Nephron progenitor cell (in vitro differentiated cells): ENCODE measurements around the gene SEMA6D.

Experiments used
- DNase-seq: peaks from one replicate; pipeline ENCODE4 v3.0.0; 2021
- H3K27ac Mint-ChIP-seq: 2 replicates; pipeline ENCODE4 v1.8.0; 2021; ENCODE audit warnings: mild to moderate bottlenecking, moderate library complexity, mixed read lengths
- H3K27me3 Mint-ChIP-seq: 2 replicates; pipeline ENCODE4 v1.8.0; 2021; ENCODE audit warnings: mild to moderate bottlenecking, low read depth, mixed read lengths; ENCODE audit not compliant: poor library complexity
- H3K36me3 Mint-ChIP-seq: 2 replicates; pipeline ENCODE4 v1.8.0; 2021; ENCODE audit warnings: low read depth, mixed read lengths
- H3K4me1 Mint-ChIP-seq: 2 replicates; pipeline ENCODE4 v1.8.0; 2021; ENCODE audit warnings: mixed read lengths
- H3K4me3 Mint-ChIP-seq: 2 replicates; pipeline ENCODE4 v1.8.0; 2021; ENCODE audit warnings: mild to moderate bottlenecking, moderate library complexity, mixed read lengths
- H3K9me3 Mint-ChIP-seq: 2 replicates; pipeline ENCODE4 v1.8.0; 2021; ENCODE audit warnings: mild to moderate bottlenecking, moderate library complexity, mixed read lengths
- CTCF ChIP-seq: fragments of 200-600 bp; sonication (generic); IDR thresholded peaks from 2 replicates; pipeline ENCODE4 v1.5.0; 2021; ENCODE audit warnings: antibody characterized with exemption

Gene SEMA6D

GRCh38 chr15:47675735-47676134, 41.6 kb upstream of the SEMA6D start:
- H3K9me3 Mint-ChIP-seq, result peaks cover 8% of the 10 kb centered on the region
- no peak overlapping the region for H3K27ac Mint-ChIP-seq
- no peak overlapping the region for H3K4me3 Mint-ChIP-seq
- peaks cover 5% of the 10 kb centered on the region for H3K36me3 Mint-ChIP-seq
- no peak for TF ChIP-seq CTCF
- H3K4me1 Mint-ChIP-seq, result peaks cover 17% of the 10 kb centered on the region
- peaks cover 3% of the 10 kb centered on the region for H3K27me3 Mint-ChIP-seq
- DNase-seq, result no peak

GRCh38 chr15:47678040-47678439, 39.3 kb upstream of the SEMA6D start:
- Mint-ChIP-seq H3K4me1 (peaks cover 15% of the 10 kb centered on the region), H3K27me3 (peaks cover 3% of the 10 kb centered on the region), H3K36me3 (peaks cover 5% of the 10 kb centered on the region), H3K27ac (no peak overlapping the region), H3K9me3 (peaks cover 8% of the 10 kb centered on the region), H3K4me3 (no peak overlapping the region)
- no peak for TF ChIP-seq CTCF
- DNase-seq, result no peak

- no peaks in the 10 kb centered on the region for H3K9me3 Mint-ChIP-seq
- H3K27ac Mint-ChIP-seq, result no peak overlapping the region
- TF ChIP-seq CTCF, result no peak
- no peaks in the 10 kb centered on the region for H3K36me3 Mint-ChIP-seq
- peaks cover 4% of the 10 kb centered on the region for H3K27me3 Mint-ChIP-seq
- no peak overlapping the region for H3K4me3 Mint-ChIP-seq
- no peaks in the 10 kb centered on the region for H3K4me1 Mint-ChIP-seq
- no peak for DNase-seq
Observed at GRCh38 chr15:47682661-47683060, 34.6 kb upstream of the SEMA6D start.

GRCh38 chr15:47685141-47685870, 32.0 kb upstream of the SEMA6D start:
- H3K9me3 Mint-ChIP-seq, result no peaks in the 10 kb centered on the region
- H3K27me3 Mint-ChIP-seq, result peaks cover 4% of the 10 kb centered on the region
- no peak overlapping the region for H3K27ac Mint-ChIP-seq
- H3K36me3 Mint-ChIP-seq, result no peaks in the 10 kb centered on the region
- no peak for DNase-seq
- H3K4me3 Mint-ChIP-seq, result no peak overlapping the region
- no peak for TF ChIP-seq CTCF
- H3K4me1 Mint-ChIP-seq, result no peaks in the 10 kb centered on the region

- Mint-ChIP-seq H3K27me3 (peaks cover 4% of the 10 kb centered on the region), H3K4me1 (no peaks in the 10 kb centered on the region), H3K9me3 (no peaks in the 10 kb centered on the region), H3K27ac (no peak overlapping the region), H3K4me3 (no peak overlapping the region), H3K36me3 (no peaks in the 10 kb centered on the region)
- no peak for TF ChIP-seq CTCF
- no peak for DNase-seq
Observed at GRCh38 chr15:47688573-47689086, 28.7 kb upstream of the SEMA6D start.

GRCh38 chr15:47689660-47690059, 27.6 kb upstream of the SEMA6D start:
- Mint-ChIP-seq H3K4me1 (no peaks in the 10 kb centered on the region), H3K27ac (no peak overlapping the region), H3K36me3 (no peaks in the 10 kb centered on the region), H3K27me3 (peaks cover 4% of the 10 kb centered on the region), H3K9me3 (no peaks in the 10 kb centered on the region), H3K4me3 (no peak overlapping the region)
- no peak for DNase-seq
- TF ChIP-seq CTCF, result no peak
